ENCODE measurements around the gene TRPM4. TPM values are rescaled to one million over a fixed set of nuclear protein-coding genes. Genes with fewer than 3 reads are reported as not detected.
A peak's percentile ranks its signal among the peaks of the same experiment; 100 is the strongest.

The TRPM4 gene
- total RNA-seq, 3 donors from 2014 or later = 13.1 to 34.0 (median 24.3) TPM

- Histone ChIP-seq H3K36me3 (no peaks in the 10 kb centered on the region), H3K4me3 (peak overlapping the region; percentile 52 to 73 (median 65)), H3K9me3 (no peaks in the 10 kb centered on the region), H3K27ac (peak overlapping the region; percentile 97 to 98), H3K27me3 (no peaks in the 10 kb centered on the region), H3K4me1 (peaks cover 0 to 15% of the 10 kb centered on the region in 2 donors)
- intact Hi-C loops (cut with DNase I; ENCODE audit: low total_unique reads) = loop anchor here (5.0 kb wide), 1 partner anchor 1421 kb away; no protein-coding TSS in a partner anchor
- DNase-seq (ENCODE audit: low spot score in 2 of 2) = no peak
- no peak for TF ChIP-seq POLR2AphosphoS5 (IDR thresholded peaks at IDR 0.05)
- TF ChIP-seq POLR2A (IDR thresholded peaks at IDR 0.05) = no peak
- TF ChIP-seq CTCF (IDR thresholded peaks at IDR 0.05) = no peak
Observed at GRCh38 chr19:49117677-49118564, 39.7 kb upstream of the TRPM4 start.

- H3K27me3 ChIP-seq = no peaks in the 10 kb centered on the region
- peak; percentile 93 to 97 for DNase-seq (ENCODE audit: low spot score in 2 of 2)
- H3K4me3 ChIP-seq = peak within 1 kb of the TSS; percentile 52 to 73 (median 65)
- peaks cover 0 to 14% of the 10 kb centered on the region in 2 donors for H3K4me1 ChIP-seq
- no peaks in the 10 kb centered on the region for H3K36me3 ChIP-seq
- H3K27ac ChIP-seq = peak within 1 kb of the TSS; percentile 97 to 98
- intact Hi-C loops (cut with DNase I; ENCODE audit: low total_unique reads) = loop anchor here (5.0 kb wide), 1 partner anchor 1421 kb away; no protein-coding TSS in a partner anchor
- TF ChIP-seq CTCF (IDR thresholded peaks at IDR 0.05) = peak; percentile 10 to 63 (median 23)
- TF ChIP-seq POLR2AphosphoS5 (IDR thresholded peaks at IDR 0.05) = peak; percentile 72 to 91 (median 81)
- TF ChIP-seq POLR2A (IDR thresholded peaks at IDR 0.05) = peak; percentile 28
- no peaks in the 10 kb centered on the region for H3K9me3 ChIP-seq
Observed at GRCh38 chr19:49118565-49119410, 38.8 kb upstream of the TRPM4 start, which contains the start of gene C19orf73. Gene C19orf73, minus strand, starts transcription at chr19:49119143. Its CDS starts 121 bp downstream, at chr19:49119022.

- peak in 1 of 2 donors; percentile 72 for DNase-seq (ENCODE audit: low spot score in 2 of 2)
Observed at GRCh38 chr19:49119411-49120324, 37.9 kb upstream of the TRPM4 start, which contains the start of gene PPFIA3. Gene PPFIA3, plus strand, starts transcription at chr19:49119544. Its CDS starts 8,330 bp downstream, at chr19:49127874.

More at GRCh38 chr19:49119411-49120324, 37.9 kb upstream of the TRPM4 start, which contains the start of gene PPFIA3:
- Histone ChIP-seq H3K4me3 (peak within 1 kb of the TSS; percentile 52 to 73 (median 65)), H3K27me3 (no peaks in the 10 kb centered on the region), H3K27ac (peak within 1 kb of the TSS; percentile 97 to 98), H3K9me3 (no peaks in the 10 kb centered on the region), H3K36me3 (no peaks in the 10 kb centered on the region), H3K4me1 (peaks cover 0 to 12% of the 10 kb centered on the region in 2 donors)
- TF ChIP-seq POLR2A (IDR thresholded peaks at IDR 0.05) = no peak
- no peak for TF ChIP-seq CTCF (IDR thresholded peaks at IDR 0.05)
- TF ChIP-seq POLR2AphosphoS5 (IDR thresholded peaks at IDR 0.05) = peak in 1 of 3 donors; percentile 21
- intact Hi-C loops (cut with DNase I; ENCODE audit: low total_unique reads) = loop anchor here (5.0 kb wide), 1 partner anchor 1422 kb away; no protein-coding TSS in a partner anchor
